Psoas muscle (tissue), 8 donors: ENCODE data around the gene EPHA4. TPM values are rescaled to one million over a fixed set of nuclear protein-coding genes. Genes with fewer than 3 reads are reported as not detected.

Source experiments
- ATAC-seq, 4 donors: fragments of 200-7000 bp; cut with Tn5 transposase; one replicate each; pipeline ENCODE4 v1.9.1; 2020; ENCODE audit warnings: moderate library complexity in 3 of 4, mild to moderate bottlenecking in 2 of 4
- DNase-seq, 2 donors: peaks; one replicate each; pipeline ENCODE4 v3.0.0-alpha.2; 2020
- H3K27ac ChIP-seq: fragments of 200-600 bp; one replicate; pipeline ENCODE4 v1.8.0; 2022
- H3K27me3 ChIP-seq, 3 donors: fragments of 200-600 bp in 1 of 3; one replicate each; pipeline versions ENCODE4 v1.6.1 to v1.8.0; 2013 to 2022; ENCODE audit warnings: low read length in 2 of 3, mild to moderate bottlenecking in 2 of 3, moderate library complexity in 1 of 3; ENCODE audit not compliant: insufficient read depth in 3 of 3
- H3K36me3 ChIP-seq, 2 donors: fragments of 200-600 bp in 1 of 2; one replicate each; pipeline versions ENCODE4 v1.6.1 to v1.8.0; 2013 to 2022; ENCODE audit warnings: low read depth in 1 of 2, mild to moderate bottlenecking in 1 of 2, moderate library complexity in 1 of 2; ENCODE audit not compliant: insufficient read depth in 1 of 2
- H3K4me1 ChIP-seq: fragments of 200-600 bp; one replicate; pipeline ENCODE4 v1.8.0; 2022
- H3K4me3 ChIP-seq: fragments of 200-600 bp; one replicate; pipeline ENCODE4 v1.8.0; 2022; ENCODE audit warnings: mild to moderate bottlenecking
- H3K9me3 ChIP-seq: fragments of 200-600 bp; one replicate; pipeline ENCODE4 v1.8.0; 2022
- CTCF ChIP-seq: fragments of 200-600 bp; IDR thresholded peaks from one replicate; pipeline ENCODE4 v1.8.0; 2022; ENCODE audit warnings: antibody characterized with exemption
- WGBS, 3 donors: extraction: QIAGEN DNeasy Blood & Tissue Kit; methylation state at CpG; one replicate each; pipeline versions ENCODE4 v1.1.6 to v1.1.7; 2013; 5-methylcytosine and 5-hydroxymethylcytosine counted together
- intact Hi-C, 2 donors: fragments of 100-400 bp; cut with DNase I; formaldehyde crosslinking; loops; one replicate each; pipeline versions ENCODE4 v1.11.0 to v1.14.2; 2022
- polyA plus RNA-seq, 3 donors: library from polyadenylated mRNA; stranded (reverse); fragments of 200-250 nt; gene quantifications; one replicate each; pipeline ENCODE4 v1.2.3, GENCODE V29; 2013
- total RNA-seq, 4 donors: library from RNA; stranded (reverse); fragmentation: NEBNext Ultra II Directional in 2 of 4; extraction: Animal tissue kit (Norgen Biotek cat#: 25700) in 2 of 4; gene quantifications; one replicate each; pipeline versions ENCODE4 v1.2.1 to v1.2.4, GENCODE V29; 2021 to 2023
- donor health status: healthy with polysubstance abuse.
- donor health status: DM: no; HTN: no; CAD: no; lungs with moderate emphysema.
- donor health status: Bipolar disorder and iron deficiency.
- donor health status: healthy.
- donor health status: DM: yes; HTN: yes; CAD: no.
- donor health status: DM: no; HTN: no; CAD: no.
- donor health status: DM: no; HTN: no; CAD: no.
- donor health status: DM: yes; HTN: yes; CAD: no.

Gene EPHA4
- total and polyA plus RNA-seq, 7 donors: 0.76 to 6.3 (median 3.8) TPM

- DNase-seq (no peak), ATAC-seq (no peak)
- no peak overlapping the region for H3K4me3 ChIP-seq
- intact Hi-C loops: no loop called here
- H3K4me1 ChIP-seq: no peaks in the 10 kb centered on the region
- no peak for TF ChIP-seq CTCF
- no peaks in the 10 kb centered on the region for H3K9me3 ChIP-seq
- no peak overlapping the region for H3K27ac ChIP-seq
- H3K27me3 ChIP-seq: no peaks in the 10 kb centered on the region
- no peaks in the 10 kb centered on the region for H3K36me3 ChIP-seq
- 90 to 95% (median 94%) methylated on average over 7 of the region's 7 CpGs for WGBS, 3 donors
Measured at GRCh38 chr2:221493391-221493790, 78.7 kb downstream of the EPHA4 start.

DNA sequence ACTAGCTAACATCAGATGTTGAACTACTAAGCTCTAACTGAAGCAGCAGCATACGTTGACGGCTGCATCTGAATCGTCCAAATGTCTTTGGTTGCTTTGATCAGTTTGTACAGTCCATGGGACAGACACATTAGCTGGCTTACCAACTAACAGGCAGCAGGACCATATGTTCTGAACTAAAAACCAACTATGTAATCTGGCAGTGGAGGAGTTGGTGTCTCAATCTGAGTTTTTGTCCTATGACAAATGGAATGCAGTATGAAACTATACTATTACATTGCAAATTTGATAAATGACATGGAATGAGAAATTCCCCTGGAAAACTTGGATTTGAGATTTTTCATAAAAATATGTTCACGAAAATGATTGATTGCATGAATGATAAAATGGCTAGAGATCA is 79.5 kb downstream of the EPHA4 start:
- H3K9me3 ChIP-seq: no peaks in the 10 kb centered on the region
- no peak for ATAC-seq
- DNase-seq: no peak
- no peaks in the 10 kb centered on the region for H3K27me3 ChIP-seq
- no peak for TF ChIP-seq CTCF
- no peak overlapping the region for H3K27ac ChIP-seq
- no peak overlapping the region for H3K4me3 ChIP-seq
- intact Hi-C loops: no loop called here
- WGBS, 3 donors: 71 to 82% (median 72%) methylated on average over 4 of the region's 4 CpGs
- H3K4me1 ChIP-seq: no peaks in the 10 kb centered on the region
- H3K36me3 ChIP-seq: no peaks in the 10 kb centered on the region

GRCh38 chr2:221490506-221491060 is 81.5 kb downstream of the EPHA4 start:
- H3K4me3 ChIP-seq: no peak overlapping the region
- ATAC-seq: no peak
- H3K27ac ChIP-seq: no peak overlapping the region
- no peaks in the 10 kb centered on the region for H3K4me1 ChIP-seq
- no peak for TF ChIP-seq CTCF
- intact Hi-C loops: no loop called here
- no peaks in the 10 kb centered on the region for H3K9me3 ChIP-seq
- DNase-seq: no peak
- H3K27me3 ChIP-seq: no peaks in the 10 kb centered on the region
- no peaks in the 10 kb centered on the region for H3K36me3 ChIP-seq
- WGBS, 3 donors: 64 to 74% (median 71%) methylated on average over 3 of the region's 3 CpGs

GRCh38 chr2:221488136-221488807 is 83.8 kb downstream of the EPHA4 start:
- 49 to 59% (median 55%) methylated on average over 3 of the region's 3 CpGs for WGBS, 3 donors
- Histone ChIP-seq H3K4me1 (no peaks in the 10 kb centered on the region), H3K4me3 (no peak overlapping the region), H3K9me3 (no peaks in the 10 kb centered on the region), H3K36me3 (no peaks in the 10 kb centered on the region), H3K27me3 (no peaks in the 10 kb centered on the region), H3K27ac (no peak overlapping the region)
- TF ChIP-seq CTCF: no peak
- intact Hi-C loops: no loop called here
- DNase-seq: no peak
- no peak for ATAC-seq

DNA sequence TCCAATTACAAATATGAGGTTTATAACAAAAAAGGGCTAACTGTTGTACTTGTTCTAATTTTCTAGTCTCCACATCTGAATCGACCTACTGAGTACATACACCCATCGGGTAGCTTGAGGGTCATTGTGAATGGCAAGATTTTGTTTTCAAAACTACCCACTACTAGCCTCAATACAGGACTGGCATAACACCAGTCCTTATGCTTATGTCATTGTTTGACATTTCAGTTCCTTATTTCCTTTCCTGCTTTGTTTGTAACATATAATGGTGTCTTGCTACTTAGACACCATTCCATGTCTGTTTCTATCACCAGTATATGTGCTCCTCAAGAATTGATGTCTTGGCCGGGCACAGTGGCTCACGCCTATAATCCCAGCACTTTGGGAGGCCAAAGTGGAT is 86.0 kb downstream of the EPHA4 start:
- Histone ChIP-seq H3K4me3 (no peak overlapping the region), H3K27me3 (no peaks in the 10 kb centered on the region), H3K36me3 (no peaks in the 10 kb centered on the region), H3K9me3 (no peaks in the 10 kb centered on the region), H3K4me1 (no peaks in the 10 kb centered on the region), H3K27ac (no peak overlapping the region)
- ATAC-seq (no peak), DNase-seq (no peak)
- no peak for TF ChIP-seq CTCF
- WGBS, 3 donors: 92 to 96% (median 93%) methylated on average over 4 of the region's 4 CpGs
- intact Hi-C loops: no loop called here
